PC-3 (cell line): ENCODE data around the gene MTMR8. TPM values are rescaled to one million over a fixed set of nuclear protein-coding genes. Genes with fewer than 3 reads are reported as not detected.

ENCODE experiments used
- ATAC-seq: fragments of 200-7000 bp; cut with Tn5 transposase; 2 replicates; pipeline ENCODE4 v1.9.1; 2020; ENCODE audit warnings: mild to moderate bottlenecking, moderate library complexity
- BruUV-seq: library from RNA; stranded (reverse); fragments of 400-500 nt; replicated peaks from 2 replicates; lab custom pipeline; 2021; lab: Mats Ljungman, UMichigan
- CTCF ChIA-PET: fragments of 300-600 bp; sonication (Branson Sonifier 250); formaldehyde crosslinking; loops from one replicate; lab custom pipeline; 2022; ENCODE audit warnings: antibody characterized with exemption; lab: Charles Lee
- POLR2A ChIA-PET: fragments of 300-600 bp; sonication (Branson Sonifier 250); formaldehyde crosslinking; loops from one replicate; lab custom pipeline; 2022; ENCODE audit warnings: antibody characterized with exemption; ENCODE audit not compliant: unreplicated experiment; lab: Charles Lee
- DNase-seq: peaks from one replicate; pipeline ENCODE4 v3.0.0-alpha.2; 2015
- H2AFZ ChIP-seq: fragments of 300-600 bp; sonication (generic); 2 replicates; pipeline ENCODE4 v1.6.0; 2016; ENCODE audit warnings: antibody characterized with exemption, low read length
- H3F3A ChIP-seq: fragments of 300-600 bp; sonication (generic); one replicate; pipeline ENCODE4 v1.6.0; 2017; ENCODE audit warnings: antibody characterized with exemption, low read length, control low read depth, mild to moderate bottlenecking; ENCODE audit not compliant: unreplicated experiment
- H3K27ac ChIP-seq: fragments of 300-600 bp; sonication (generic); 2 replicates; pipeline ENCODE4 v1.5.1; 2016; ENCODE audit warnings: mild to moderate bottlenecking, low read length
- H3K27me3 ChIP-seq: fragments of 300-600 bp; sonication (generic); 2 replicates; pipeline ENCODE4 v1.6.1; 2016; ENCODE audit warnings: low read length, mixed read lengths
- H3K36me3 ChIP-seq: fragments of 300-600 bp; sonication (generic); 2 replicates; pipeline ENCODE4 v1.6.1; 2016; ENCODE audit warnings: low read depth, mixed run types, low read length, mixed read lengths
- H3K4me1 ChIP-seq: fragments of 300-600 bp; sonication (generic); 2 replicates; pipeline ENCODE4 v1.5.1; 2016; ENCODE audit warnings: low read length; ENCODE audit not compliant: insufficient read depth
- H3K4me2 ChIP-seq: fragments of 300-600 bp; sonication (generic); 2 replicates; pipeline ENCODE4 v1.6.0; 2016; ENCODE audit warnings: low read length
- H3K4me3 ChIP-seq: fragments of 300-600 bp; sonication (generic); 2 replicates; pipeline ENCODE4 v1.5.1; 2016; ENCODE audit warnings: mild to moderate bottlenecking, low read length, mixed read lengths
- H3K79me2 ChIP-seq: fragments of 300-600 bp; sonication (generic); 2 replicates; pipeline ENCODE4 v1.6.1; 2017; ENCODE audit warnings: low read length, mixed read lengths
- H3K9ac ChIP-seq: fragments of 300-600 bp; sonication (generic); 2 replicates; pipeline ENCODE4 v1.6.0; 2016; ENCODE audit warnings: mild to moderate bottlenecking, low read length
- H3K9me2 ChIP-seq: fragments of 300-600 bp; sonication (generic); replicated peaks from 2 replicates; pipeline ENCODE4 v1.6.1; 2016; ENCODE audit warnings: mixed run types, low read length, mixed read lengths
- H3K9me3 ChIP-seq: fragments of 300-600 bp; sonication (generic); 2 replicates; pipeline ENCODE4 v1.6.1; 2016; ENCODE audit warnings: low read length, mixed read lengths
- H4K20me1 ChIP-seq: fragments of 300-600 bp; sonication (generic); 2 replicates; pipeline ENCODE4 v1.6.1; 2016; ENCODE audit warnings: low read length, mixed read lengths
- EZH2 ChIP-seq: fragments of 300-600 bp; sonication (generic); IDR thresholded peaks from one replicate; pipeline ENCODE4 v1.6.1; 2017; ENCODE audit warnings: antibody characterized with exemption, mild to moderate bottlenecking, low read length; ENCODE audit not compliant: unreplicated experiment
- EZH2phosphoT487 ChIP-seq: fragments of 300-600 bp; sonication (generic); IDR thresholded peaks from 2 replicates; pipeline ENCODE4 v1.6.1; 2018; ENCODE audit warnings: mild to moderate bottlenecking, antibody characterized with exemption, low read length, borderline replicate concordance
- intact Hi-C: fragments of 100-400 bp; cut with micrococcal nuclease; formaldehyde crosslinking; loops from 2 replicates; pipeline ENCODE4 v1.9.0; 2023
- total RNA-seq: library from RNA; depleted of rRNA; stranded (reverse); fragments of >200 nt; gene quantifications from 2 replicates; pipeline ENCODE4 v1.2.3, GENCODE V29; 2014
- TF ChIP-seq, protein P1 (sequence below): fragments of 300-600 bp; sonication (generic); conservative IDR thresholded peaks from 2 replicates; pipeline ENCODE4 v1.5.1; 2017; ENCODE audit warnings: antibody characterized with exemption, low read depth, mild to moderate bottlenecking, low read length

Gene MTMR8
- total RNA-seq, 1 experiment from 2014 or later = 0.87 TPM

DNA sequence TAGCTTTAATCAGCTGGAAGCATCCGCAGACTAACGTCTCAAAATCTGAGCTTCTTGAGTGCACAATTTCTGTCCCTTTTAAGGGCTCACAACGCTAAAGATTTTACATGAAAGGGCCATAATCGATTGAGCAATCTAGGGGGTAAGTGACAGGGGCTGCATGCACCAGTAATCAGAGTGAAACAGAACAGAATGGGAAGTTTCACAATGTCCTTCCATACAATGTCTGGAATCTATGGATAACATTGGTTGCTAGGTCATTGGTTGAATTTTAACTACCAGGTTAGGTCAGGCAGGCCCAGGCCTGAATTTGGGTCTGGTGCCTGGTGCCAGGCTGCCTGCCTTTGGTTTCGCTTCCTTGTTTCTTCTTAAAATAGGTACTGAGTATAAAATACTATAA, 42.0 kb upstream of the MTMR8 start:
- Histone ChIP-seq H3K9me3 (no peaks in the 10 kb centered on the region), H2AFZ (no peak overlapping the region), H3K9ac (no peak overlapping the region), H3K9me2 (no peaks in the 10 kb centered on the region), H3K27ac (no peak overlapping the region), H3K4me1 (no peaks in the 10 kb centered on the region), H3K36me3 (no peaks in the 10 kb centered on the region), H3K4me2 (no peak overlapping the region), H4K20me1 (no peaks in the 10 kb centered on the region), H3F3A (no peaks in the 10 kb centered on the region), H3K79me2 (no peaks in the 10 kb centered on the region), H3K4me3 (no peak overlapping the region), H3K27me3 (no peaks in the 10 kb centered on the region)
- BruUV-seq = no TSS peak
- ATAC-seq (no peak), DNase-seq (no peak)
- TF ChIP-seq EZH2phosphoT487 (no peak), EZH2 (no peak)
- TF ChIP-seq, protein P1, sequence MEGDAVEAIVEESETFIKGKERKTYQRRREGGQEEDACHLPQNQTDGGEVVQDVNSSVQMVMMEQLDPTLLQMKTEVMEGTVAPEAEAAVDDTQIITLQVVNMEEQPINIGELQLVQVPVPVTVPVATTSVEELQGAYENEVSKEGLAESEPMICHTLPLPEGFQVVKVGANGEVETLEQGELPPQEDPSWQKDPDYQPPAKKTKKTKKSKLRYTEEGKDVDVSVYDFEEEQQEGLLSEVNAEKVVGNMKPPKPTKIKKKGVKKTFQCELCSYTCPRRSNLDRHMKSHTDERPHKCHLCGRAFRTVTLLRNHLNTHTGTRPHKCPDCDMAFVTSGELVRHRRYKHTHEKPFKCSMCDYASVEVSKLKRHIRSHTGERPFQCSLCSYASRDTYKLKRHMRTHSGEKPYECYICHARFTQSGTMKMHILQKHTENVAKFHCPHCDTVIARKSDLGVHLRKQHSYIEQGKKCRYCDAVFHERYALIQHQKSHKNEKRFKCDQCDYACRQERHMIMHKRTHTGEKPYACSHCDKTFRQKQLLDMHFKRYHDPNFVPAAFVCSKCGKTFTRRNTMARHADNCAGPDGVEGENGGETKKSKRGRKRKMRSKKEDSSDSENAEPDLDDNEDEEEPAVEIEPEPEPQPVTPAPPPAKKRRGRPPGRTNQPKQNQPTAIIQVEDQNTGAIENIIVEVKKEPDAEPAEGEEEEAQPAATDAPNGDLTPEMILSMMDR = no peak
- intact Hi-C loops = no loop called here
- ChIA-PET CTCF (no interaction called here), POLR2A (no interaction called here)

DNA sequence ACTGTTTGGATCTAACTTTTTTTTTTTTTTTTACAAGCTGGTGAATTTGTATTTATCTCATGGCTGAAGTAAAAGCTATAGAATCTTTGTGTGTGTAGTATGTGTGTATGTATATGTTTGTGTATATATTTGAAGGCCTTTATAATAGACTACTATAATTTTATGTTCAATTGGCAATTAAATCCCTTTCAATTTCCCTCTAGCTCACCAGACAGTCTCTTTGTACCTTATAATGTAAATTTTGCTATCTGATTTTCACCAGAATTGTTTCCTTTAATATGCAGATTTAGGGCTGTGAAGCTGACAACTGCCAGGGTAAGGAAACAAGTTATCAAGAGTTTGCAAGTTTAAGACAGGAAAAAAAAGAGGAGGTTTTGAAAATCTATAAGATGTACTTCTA, 33.1 kb upstream of the MTMR8 start:
- ATAC-seq (no peak), DNase-seq (no peak)
- intact Hi-C loops = no loop called here
- Histone ChIP-seq H3K9ac (no peak overlapping the region), H3F3A (no peaks in the 10 kb centered on the region), H2AFZ (no peak overlapping the region), H3K4me1 (no peaks in the 10 kb centered on the region), H3K4me3 (no peak overlapping the region), H3K36me3 (no peaks in the 10 kb centered on the region), H3K9me3 (no peaks in the 10 kb centered on the region), H3K4me2 (no peak overlapping the region), H3K27ac (no peak overlapping the region), H3K27me3 (no peaks in the 10 kb centered on the region), H3K9me2 (no peaks in the 10 kb centered on the region), H4K20me1 (no peaks in the 10 kb centered on the region), H3K79me2 (no peaks in the 10 kb centered on the region)
- POLR2A ChIA-PET = no interaction called here
- BruUV-seq = no TSS peak
- CTCF ChIA-PET = no interaction called here
- TF ChIP-seq EZH2phosphoT487 = no peak
- TF ChIP-seq, protein P1 = no peak

DNA sequence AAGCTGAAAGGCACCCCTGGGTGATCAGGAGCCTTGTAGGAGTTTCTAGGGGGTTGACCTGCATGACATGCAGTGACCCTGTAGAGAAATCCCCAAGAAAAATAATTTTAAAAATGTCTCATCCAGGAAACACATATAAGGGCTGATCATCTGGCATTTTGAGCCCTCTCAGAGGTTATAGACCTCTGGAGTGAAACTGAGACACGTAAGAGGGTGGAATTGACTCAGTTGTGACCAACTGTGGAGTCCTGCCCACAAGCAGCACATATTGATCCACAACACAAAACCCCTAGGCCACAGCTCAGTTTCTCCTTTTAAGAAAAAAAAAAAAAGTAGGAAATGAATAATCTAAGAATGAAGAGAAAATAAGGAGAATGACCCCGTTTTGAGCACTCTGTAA, 32.5 kb upstream of the MTMR8 start:
- H3K4me2 ChIP-seq = no peak overlapping the region
- H3K27me3 ChIP-seq = no peaks in the 10 kb centered on the region
- no peak overlapping the region for H2AFZ ChIP-seq
- no peak for DNase-seq
- H3K9ac ChIP-seq = no peak overlapping the region
- H4K20me1 ChIP-seq = no peaks in the 10 kb centered on the region
- no peaks in the 10 kb centered on the region for H3K36me3 ChIP-seq
- no peaks in the 10 kb centered on the region for H3F3A ChIP-seq
- H3K27ac ChIP-seq = no peak overlapping the region
- no peaks in the 10 kb centered on the region for H3K79me2 ChIP-seq
- H3K9me2 ChIP-seq = no peaks in the 10 kb centered on the region
- BruUV-seq = no TSS peak
- ChIA-PET CTCF (no interaction called here), POLR2A (no interaction called here)
- no peaks in the 10 kb centered on the region for H3K9me3 ChIP-seq
- intact Hi-C loops = no loop called here
- H3K4me3 ChIP-seq = no peak overlapping the region
- no peaks in the 10 kb centered on the region for H3K4me1 ChIP-seq
- no peak for ATAC-seq
- no peak for TF ChIP-seq EZH2
- TF ChIP-seq EZH2phosphoT487 = no peak
